ENCODE data around the gene P3H3.

DNA sequence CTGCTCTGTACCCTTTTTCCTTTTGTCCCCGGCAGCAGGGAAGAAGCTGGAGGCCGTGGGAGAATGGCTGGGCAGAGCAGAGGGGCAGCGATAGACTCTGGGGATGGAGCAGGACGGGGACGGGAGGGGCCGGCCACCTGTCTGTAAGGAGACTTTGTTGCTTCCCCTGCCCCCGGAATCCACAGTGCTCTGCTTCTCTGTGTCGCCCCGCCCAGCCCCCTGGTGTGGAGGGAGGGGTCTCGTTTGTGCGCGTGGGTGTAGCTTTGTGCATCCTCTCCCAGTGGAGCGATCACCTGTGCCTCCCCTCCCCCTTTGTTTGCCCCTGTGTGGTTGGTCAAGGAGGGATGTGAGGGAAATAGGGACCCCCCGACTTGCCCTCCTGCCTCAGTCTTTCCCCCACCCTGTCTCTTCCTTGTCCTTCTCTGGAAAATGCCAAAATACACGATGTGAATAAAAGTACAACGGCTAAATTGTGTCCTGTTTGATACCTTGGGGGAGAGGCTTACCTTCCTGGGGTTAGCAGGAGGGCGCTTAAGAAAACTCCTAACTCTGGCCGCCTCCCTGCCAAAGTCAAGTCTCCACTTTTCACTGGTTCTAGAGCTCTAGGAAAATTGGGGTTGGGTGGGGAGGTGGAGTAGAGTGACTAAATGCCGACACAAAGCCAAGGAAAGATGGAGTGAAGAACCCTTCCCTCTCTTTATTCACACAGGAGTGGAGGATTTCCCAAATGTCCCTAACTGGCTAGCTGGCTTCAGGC, 38.1 kb downstream of the P3H3 start:
- TF ChIP-seq, protein P1, sequence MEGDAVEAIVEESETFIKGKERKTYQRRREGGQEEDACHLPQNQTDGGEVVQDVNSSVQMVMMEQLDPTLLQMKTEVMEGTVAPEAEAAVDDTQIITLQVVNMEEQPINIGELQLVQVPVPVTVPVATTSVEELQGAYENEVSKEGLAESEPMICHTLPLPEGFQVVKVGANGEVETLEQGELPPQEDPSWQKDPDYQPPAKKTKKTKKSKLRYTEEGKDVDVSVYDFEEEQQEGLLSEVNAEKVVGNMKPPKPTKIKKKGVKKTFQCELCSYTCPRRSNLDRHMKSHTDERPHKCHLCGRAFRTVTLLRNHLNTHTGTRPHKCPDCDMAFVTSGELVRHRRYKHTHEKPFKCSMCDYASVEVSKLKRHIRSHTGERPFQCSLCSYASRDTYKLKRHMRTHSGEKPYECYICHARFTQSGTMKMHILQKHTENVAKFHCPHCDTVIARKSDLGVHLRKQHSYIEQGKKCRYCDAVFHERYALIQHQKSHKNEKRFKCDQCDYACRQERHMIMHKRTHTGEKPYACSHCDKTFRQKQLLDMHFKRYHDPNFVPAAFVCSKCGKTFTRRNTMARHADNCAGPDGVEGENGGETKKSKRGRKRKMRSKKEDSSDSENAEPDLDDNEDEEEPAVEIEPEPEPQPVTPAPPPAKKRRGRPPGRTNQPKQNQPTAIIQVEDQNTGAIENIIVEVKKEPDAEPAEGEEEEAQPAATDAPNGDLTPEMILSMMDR (IDR thresholded peaks at IDR 0.05): no peak
- TF ChIP-seq POLR2A (IDR thresholded peaks at IDR 0.05): no peak
